T-cell (primary cell): ENCODE data around the gene ESPNL. TPM values are rescaled to one million over a fixed set of nuclear protein-coding genes. Genes with fewer than 3 reads are reported as not detected.

Source experiments
- ATAC-seq, 4 experiments: fragments of 200-7000 bp in 3 of 4; fragments of 150-1000 bp in 1 of 4; cut with Tn5 transposase; replicated peaks in 1 of 4; 1 replicate in 3 of 4; 2 replicates in 1 of 4; pipeline ENCODE4 v1.10.0; 2021; ENCODE audit warnings: moderate library complexity in 3 of 4, mild to moderate bottlenecking in 2 of 4, moderate number of reproducible peaks in 1 of 4
- CTCF ChIA-PET, 2 donors: fragments of 300-600 bp; sonication (Branson Sonifier 250); formaldehyde crosslinking; loops; one replicate each; lab custom pipeline; 2022; ENCODE audit warnings: antibody characterized with exemption in 2 of 2; lab: Charles Lee
- POLR2A ChIA-PET, 2 donors: fragments of 300-600 bp; sonication (Branson Sonifier 250); formaldehyde crosslinking; loops; one replicate each; lab custom pipeline; 2022; ENCODE audit warnings: antibody characterized with exemption in 2 of 2; lab: Charles Lee
- DNase-seq, 35 experiments: peaks; one replicate each; pipeline versions ENCODE4 v3.0.0 to v3.0.0-alpha.2; 2013 to 2023
- H3K27ac ChIP-seq: one replicate; pipeline ENCODE4 v1.5.1; 2013; ENCODE audit warnings: low read length
- H3K27me3 ChIP-seq, 2 experiments: replicated peaks in 1 of 2; 1 replicate in 1 of 2; 2 replicates in 1 of 2; pipeline versions ENCODE4 v1.6.1 to v1.7.0; 2013; ENCODE audit warnings: low read length in 1 of 2, mixed read lengths in 1 of 2; ENCODE audit not compliant: control insufficient read depth in 2 of 2, insufficient read depth in 2 of 2; ENCODE audit errors: extremely low read depth in 1 of 2
- H3K36me3 ChIP-seq, 2 donors: 1 replicate in 1 of 2; 2 replicates in 1 of 2; pipeline versions ENCODE4 v1.6.1 to v1.7.0; 2013; ENCODE audit warnings: low read length in 1 of 2; ENCODE audit not compliant: control insufficient read depth in 2 of 2, insufficient read depth in 1 of 2; ENCODE audit errors: extremely low read depth in 1 of 2
- H3K4me1 ChIP-seq, 2 experiments: 1 replicate in 1 of 2; 2 replicates in 1 of 2; pipeline versions ENCODE4 v1.6.1 to v1.7.0; 2013; ENCODE audit warnings: low read length in 2 of 2, mixed read lengths in 1 of 2; ENCODE audit not compliant: insufficient read depth in 2 of 2, control insufficient read depth in 1 of 2; ENCODE audit errors: extremely low read depth in 1 of 2
- H3K4me3 ChIP-seq, 2 donors: 1 replicate in 1 of 2; 2 replicates in 1 of 2; pipeline versions ENCODE4 v1.5.1 to v1.7.0; 2013; ENCODE audit warnings: mild to moderate bottlenecking in 2 of 2, low read length in 1 of 2, moderate library complexity in 1 of 2; ENCODE audit not compliant: control insufficient read depth in 1 of 2; ENCODE audit errors: extremely low read depth in 1 of 2
- H3K9me3 ChIP-seq: 2 replicates; pipeline ENCODE4 v1.7.0; 2013
- H3K27ac Mint-ChIP-seq, 2 donors: one replicate each; pipeline ENCODE4 v1.8.0; 2020 to 2021; ENCODE audit warnings: mild to moderate bottlenecking in 2 of 2, mixed read lengths in 2 of 2
- H3K27me3 Mint-ChIP-seq, 2 donors: one replicate each; pipeline ENCODE4 v1.8.0; 2021 to 2022; ENCODE audit warnings: mixed read lengths in 2 of 2
- H3K36me3 Mint-ChIP-seq: one replicate; pipeline ENCODE4 v1.8.0; 2021; ENCODE audit warnings: mixed read lengths
- H3K4me1 Mint-ChIP-seq, 3 donors: one replicate each; pipeline ENCODE4 v1.8.0; 2020 to 2022; ENCODE audit warnings: mixed read lengths in 3 of 3, mild to moderate bottlenecking in 1 of 3
- H3K4me3 Mint-ChIP-seq, 3 donors: one replicate each; pipeline ENCODE4 v1.8.0; 2020 to 2022; ENCODE audit warnings: mild to moderate bottlenecking in 3 of 3, mixed read lengths in 3 of 3, moderate library complexity in 3 of 3
- H3K9me3 Mint-ChIP-seq, 3 donors: one replicate each; pipeline ENCODE4 v1.8.0; 2020 to 2022; ENCODE audit warnings: mixed read lengths in 3 of 3
- WGBS: methylation state at CpG from one replicate; pipeline ENCODE4 v1.1.5; 2013; ENCODE audit warnings: missing lambda C conversion rate; ENCODE audit not compliant: insufficient coverage; 5-methylcytosine and 5-hydroxymethylcytosine counted together
- total RNA-seq, 35 experiments: library from RNA in 6 of 35; stranded (reverse) in 6 of 35; fragments of 120-200 nt in 1 of 35; gene quantifications; one replicate each; pipeline versions ENCODE4 v1.2.1 to v1.2.4 and lab custom pipeline; 2013 to 2026

The ESPNL gene
- total RNA-seq, 5 donors from 2014 or later (not counting 1 experiment from before 2014, with no cell fraction given): 0.10 to 0.44 (median 0.25) TPM; not detected in 2

DNA sequence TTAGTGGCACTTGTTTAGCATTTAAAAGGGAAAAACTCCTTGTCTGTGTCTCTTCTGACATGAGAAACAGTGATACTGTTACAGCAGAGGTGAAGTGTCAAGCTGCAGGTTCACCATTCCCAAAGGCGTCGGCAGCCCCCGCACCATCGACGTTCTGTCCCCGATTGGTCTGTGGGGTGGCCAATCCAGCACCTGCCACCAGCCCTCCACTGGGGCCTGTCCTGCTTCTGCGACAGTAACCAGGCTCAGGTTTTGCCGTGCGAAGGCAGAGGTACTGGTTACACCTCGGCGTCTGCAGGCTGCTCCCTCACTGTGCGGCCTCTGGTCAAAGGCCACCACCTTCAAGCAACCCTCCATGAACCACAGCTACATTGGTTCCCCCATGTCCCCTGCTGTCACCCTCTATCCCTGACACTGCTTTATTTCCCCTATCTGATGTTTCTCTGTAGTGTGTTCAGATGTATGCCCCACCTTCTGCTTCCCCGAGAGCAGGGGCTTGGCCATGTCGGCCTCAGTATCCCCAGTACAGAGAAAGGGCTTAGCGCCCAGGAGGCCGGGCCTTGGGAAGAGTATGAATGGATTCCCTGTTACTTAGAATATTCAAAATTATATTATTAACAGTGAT lies 8.6 kb upstream of the ESPNL start:
- ATAC-seq: no peak
- H3K27me3 Mint-ChIP-seq: no peaks in the 10 kb centered on the region
- H3K4me3 ChIP-seq: no peak overlapping the region
- H3K27ac Mint-ChIP-seq: no peak overlapping the region
- no peak overlapping the region for H3K27ac ChIP-seq
- H3K36me3 Mint-ChIP-seq: peaks cover 19% of the 10 kb centered on the region
- ChIA-PET POLR2A (no interaction called here), CTCF (no interaction called here)
- peaks cover 5 to 7% (median 6%) of the 10 kb centered on the region in 3 donors for H3K4me1 Mint-ChIP-seq
- H3K4me1 ChIP-seq: no peaks in the 10 kb centered on the region
- H3K27me3 ChIP-seq: no peaks in the 10 kb centered on the region
- no peak overlapping the region for H3K4me3 Mint-ChIP-seq
- no peaks in the 10 kb centered on the region for H3K9me3 Mint-ChIP-seq
- no peaks in the 10 kb centered on the region for H3K9me3 ChIP-seq
- 97% methylated on average over 12 of the region's 16 CpGs for WGBS
- no peak for DNase-seq
- no peaks in the 10 kb centered on the region for H3K36me3 ChIP-seq

DNA sequence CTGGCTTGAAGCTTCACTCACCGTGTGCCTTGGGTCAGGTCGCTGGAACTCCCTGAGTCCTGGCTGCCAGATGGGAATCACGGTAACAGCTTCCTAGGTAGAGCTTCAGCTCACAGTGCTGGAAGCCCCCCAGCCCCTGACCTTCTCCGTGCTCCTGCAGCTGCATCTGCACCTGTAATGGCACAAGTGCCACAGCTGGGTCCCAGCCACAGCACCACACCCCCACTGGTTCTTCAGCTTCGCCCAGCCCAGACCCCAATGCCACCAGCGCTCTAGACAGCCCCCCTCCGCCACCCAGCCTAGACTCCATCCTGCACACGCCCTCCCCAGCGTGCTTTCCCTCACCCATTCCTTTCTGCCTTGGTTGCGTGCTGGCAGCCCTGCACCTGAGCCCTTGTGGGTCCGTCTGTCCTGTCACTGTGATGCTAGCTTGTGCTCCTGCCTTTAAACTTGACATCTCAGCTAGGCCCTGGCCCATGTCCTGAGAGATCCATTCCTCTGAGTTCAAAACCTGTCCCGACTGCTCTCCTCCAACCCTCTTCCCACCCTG lies 7.6 kb upstream of the ESPNL start:
- 92% methylated on average over 12 of the region's 12 CpGs for WGBS
- Histone ChIP-seq H3K9me3 (no peaks in the 10 kb centered on the region), H3K27me3 (no peaks in the 10 kb centered on the region), H3K36me3 (no peaks in the 10 kb centered on the region), H3K27ac (no peak overlapping the region), H3K4me3 (no peak overlapping the region), H3K4me1 (no peaks in the 10 kb centered on the region)
- POLR2A ChIA-PET: no interaction called here
- Mint-ChIP-seq H3K4me1 (no peaks in the 10 kb centered on the region), H3K27ac (no peak overlapping the region), H3K4me3 (no peak overlapping the region), H3K9me3 (no peaks in the 10 kb centered on the region), H3K36me3 (peaks cover 15% of the 10 kb centered on the region), H3K27me3 (no peaks in the 10 kb centered on the region)
- ATAC-seq: no peak
- CTCF ChIA-PET: no interaction called here
- no peak for DNase-seq

GRCh38 chr2:238093181-238094140 lies 6.7 kb upstream of the ESPNL start:
- H3K36me3 Mint-ChIP-seq: peaks cover 12% of the 10 kb centered on the region

GRCh38 chr2:238094438-238095022 lies 5.6 kb upstream of the ESPNL start:
- ATAC-seq: no peak
- POLR2A ChIA-PET: no interaction called here
- H3K27ac Mint-ChIP-seq: no peak overlapping the region

More at GRCh38 chr2:238093181-238094140, 6.7 kb upstream of the ESPNL start:
- 91% methylated on average over 23 of the region's 26 CpGs for WGBS
- Mint-ChIP-seq H3K4me1 (no peaks in the 10 kb centered on the region), H3K27ac (no peak overlapping the region), H3K4me3 (no peak overlapping the region), H3K27me3 (no peaks in the 10 kb centered on the region), H3K9me3 (no peaks in the 10 kb centered on the region)
- H3K36me3 ChIP-seq: no peaks in the 10 kb centered on the region
- ATAC-seq: no peak
- no peaks in the 10 kb centered on the region for H3K4me1 ChIP-seq
- ChIA-PET CTCF (no interaction called here), POLR2A (no interaction called here)
- no peak overlapping the region for H3K27ac ChIP-seq
- no peaks in the 10 kb centered on the region for H3K9me3 ChIP-seq
- no peaks in the 10 kb centered on the region for H3K27me3 ChIP-seq
- no peak for DNase-seq
- no peak overlapping the region for H3K4me3 ChIP-seq

GRCh38 chr2:238095143-238095542 lies 5.0 kb upstream of the ESPNL start:
- Histone ChIP-seq H3K27ac (no peak overlapping the region), H3K4me1 (no peaks in the 10 kb centered on the region), H3K9me3 (no peaks in the 10 kb centered on the region), H3K4me3 (no peak overlapping the region), H3K27me3 (no peaks in the 10 kb centered on the region), H3K36me3 (no peaks in the 10 kb centered on the region)
- CTCF ChIA-PET: no interaction called here
- peaks cover 12% of the 10 kb centered on the region for H3K36me3 Mint-ChIP-seq
- DNase-seq (no peak), ATAC-seq (no peak)
- no peaks in the 10 kb centered on the region for H3K9me3 Mint-ChIP-seq
- no peak overlapping the region for H3K27ac Mint-ChIP-seq
- peaks cover 0 to 6% (median 0%) of the 10 kb centered on the region in 3 donors for H3K4me1 Mint-ChIP-seq
- no peaks in the 10 kb centered on the region for H3K27me3 Mint-ChIP-seq
- WGBS: 79% methylated on average over 6 of the region's 7 CpGs
- no peak overlapping the region for H3K4me3 Mint-ChIP-seq
- POLR2A ChIA-PET: no interaction called here

More at GRCh38 chr2:238094438-238095022, 5.6 kb upstream of the ESPNL start:
- Histone ChIP-seq H3K4me1 (no peaks in the 10 kb centered on the region), H3K36me3 (no peaks in the 10 kb centered on the region), H3K4me3 (no peak overlapping the region), H3K9me3 (no peaks in the 10 kb centered on the region), H3K27ac (no peak overlapping the region), H3K27me3 (no peaks in the 10 kb centered on the region)
- Mint-ChIP-seq H3K36me3 (peaks cover 12% of the 10 kb centered on the region), H3K27me3 (no peaks in the 10 kb centered on the region), H3K4me1 (peaks cover 0 to 6% (median 0%) of the 10 kb centered on the region in 3 donors), H3K4me3 (no peak overlapping the region), H3K9me3 (no peaks in the 10 kb centered on the region)
- DNase-seq: no peak
- 98% methylated on average over 13 of the region's 17 CpGs for WGBS
- CTCF ChIA-PET: no interaction called here

DNA sequence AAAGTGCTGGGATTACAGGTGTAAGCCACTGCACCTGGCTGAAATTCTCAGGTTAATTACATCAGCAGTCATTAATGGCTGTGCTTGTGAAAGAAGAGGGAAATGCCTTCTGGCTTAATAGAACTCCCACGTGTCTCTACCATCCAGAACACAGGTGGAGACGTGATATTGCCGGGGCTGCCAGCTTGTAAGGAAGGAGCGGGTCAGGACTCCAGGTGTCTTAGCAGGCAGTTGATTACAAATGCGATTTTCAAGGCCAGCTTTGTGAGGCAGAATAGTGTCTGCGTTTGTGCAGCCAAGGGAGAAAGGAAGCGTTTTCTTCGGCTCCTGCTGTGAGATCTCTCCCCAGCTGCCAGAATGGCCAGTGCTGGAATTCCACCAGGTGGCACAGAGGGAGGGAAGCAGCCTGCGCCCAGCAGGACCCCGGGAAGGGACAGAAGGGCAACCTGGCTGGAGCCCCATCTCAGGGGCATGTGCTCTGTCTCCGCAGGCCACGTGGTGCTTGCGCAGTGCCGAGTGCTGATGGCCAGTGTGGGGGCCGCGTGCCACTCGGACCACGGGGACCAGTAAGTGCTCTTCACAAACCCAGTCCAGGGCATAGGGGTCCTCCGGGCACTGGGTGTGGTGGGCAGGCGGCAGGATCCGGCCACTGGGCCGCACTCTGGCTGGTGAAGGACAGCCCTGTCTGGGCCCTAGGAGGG lies 3.7 kb upstream of the ESPNL start:
- H3K4me1 Mint-ChIP-seq: peaks cover 0 to 6% (median 0%) of the 10 kb centered on the region in 3 donors
- Histone ChIP-seq H3K4me3 (no peak overlapping the region), H3K36me3 (no peaks in the 10 kb centered on the region), H3K4me1 (no peaks in the 10 kb centered on the region), H3K27me3 (no peaks in the 10 kb centered on the region), H3K9me3 (no peaks in the 10 kb centered on the region), H3K27ac (no peak overlapping the region)
- WGBS: 95% methylated on average over 18 of the region's 22 CpGs
- ATAC-seq: no peak
- H3K9me3 Mint-ChIP-seq: no peaks in the 10 kb centered on the region
- CTCF ChIA-PET: no interaction called here
- no peaks in the 10 kb centered on the region for H3K27me3 Mint-ChIP-seq
- POLR2A ChIA-PET: interaction anchor here in 1 of 2 donors (0.7 kb wide), 1 partner anchor 1540 kb away, joined by 5 read pairs; no protein-coding TSS in a partner anchor
- no peak overlapping the region for H3K4me3 Mint-ChIP-seq
- no peak for DNase-seq
- H3K36me3 Mint-ChIP-seq: peaks cover 6% of the 10 kb centered on the region
- no peak overlapping the region for H3K27ac Mint-ChIP-seq
